ENCODE measurements around the gene RETREG3. TPM values are rescaled to one million over a fixed set of nuclear protein-coding genes. Genes with fewer than 3 reads are reported as not detected.
"Not testable (repeated sequence)": the region's sequence is repeated elsewhere in the genome, so short reads cannot be mapped to it uniquely, and the experiment has no call there.

Gene RETREG3
- total RNA-seq, 2 donors from 2014 or later = 51.5 to 55.4 TPM

DNA sequence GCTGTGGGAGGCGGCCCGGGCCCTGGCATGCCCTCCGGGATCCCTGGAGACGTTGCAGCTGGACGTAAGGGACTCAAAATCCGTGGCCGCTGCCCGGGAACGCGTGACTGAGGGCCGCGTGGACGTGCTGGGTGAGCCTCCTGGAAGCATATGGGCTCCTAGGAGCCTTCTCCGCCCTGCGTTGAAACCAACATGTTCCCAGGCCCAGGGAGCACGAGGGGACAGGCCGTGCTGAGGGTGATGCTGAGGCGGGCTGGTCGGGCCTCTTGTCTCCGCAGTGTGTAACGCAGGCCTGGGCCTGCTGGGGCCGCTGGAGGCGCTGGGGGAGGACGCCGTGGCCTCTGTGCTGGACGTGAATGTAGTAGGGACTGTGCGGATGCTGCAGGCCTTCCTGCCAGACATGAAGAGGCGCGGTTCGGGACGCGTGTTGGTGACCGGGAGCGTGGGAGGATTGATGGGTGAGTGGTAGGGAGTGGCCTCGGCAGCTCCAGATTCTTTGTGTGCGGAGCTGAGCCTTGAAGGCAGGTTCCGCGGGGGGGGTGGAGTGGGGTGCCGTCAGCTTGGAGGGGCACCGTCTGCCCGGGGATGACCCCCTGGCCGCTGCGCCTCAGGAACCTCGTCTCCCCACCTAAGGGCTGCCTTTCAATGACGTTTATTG, 55.9 kb downstream of the RETREG3 start:
- Histone ChIP-seq H3K27me3 (ENCODE audit: control insufficient read depth, insufficient read depth, low read length, poor library complexity, severe bottlenecking) (no peaks in the 10 kb centered on the region), H3K27ac (ENCODE audit: low read depth, low read length) (no peak overlapping the region), H3K4me3 (ENCODE audit: low read length) (peak overlapping the region; percentile 89), H3K9me3 (ENCODE audit: control insufficient read depth, low read length) (no peaks in the 10 kb centered on the region), H3K36me3 (ENCODE audit: control insufficient read depth, insufficient read depth, low read length) (no peaks in the 10 kb centered on the region), H3K9ac (ENCODE audit: extremely low read depth, low read length, poor library complexity, severe bottlenecking) (no peak overlapping the region), H3K4me1 (ENCODE audit: control insufficient read depth, insufficient read depth, low read length) (no peaks in the 10 kb centered on the region)
- DNase-seq = peak; percentile 88
- H3K4me1 Mint-ChIP-seq = peaks cover 17% of the 10 kb centered on the region
- H3K36me3 Mint-ChIP-seq (ENCODE audit: low read depth) = no peaks in the 10 kb centered on the region
- peak overlapping the region; percentile 78 for H3K27ac Mint-ChIP-seq
- H3K4me3 Mint-ChIP-seq = peak overlapping the region; percentile 82
- WGBS, 2 experiments (ENCODE audit: insufficient coverage in 1 of 2, insufficient read length in 1 of 2) = 89 to 93% methylated on average over 30 to 45 of the region's 45 CpGs
- no peaks in the 10 kb centered on the region for H3K27me3 Mint-ChIP-seq (ENCODE audit: insufficient read depth)
- TF ChIP-seq, protein P1, sequence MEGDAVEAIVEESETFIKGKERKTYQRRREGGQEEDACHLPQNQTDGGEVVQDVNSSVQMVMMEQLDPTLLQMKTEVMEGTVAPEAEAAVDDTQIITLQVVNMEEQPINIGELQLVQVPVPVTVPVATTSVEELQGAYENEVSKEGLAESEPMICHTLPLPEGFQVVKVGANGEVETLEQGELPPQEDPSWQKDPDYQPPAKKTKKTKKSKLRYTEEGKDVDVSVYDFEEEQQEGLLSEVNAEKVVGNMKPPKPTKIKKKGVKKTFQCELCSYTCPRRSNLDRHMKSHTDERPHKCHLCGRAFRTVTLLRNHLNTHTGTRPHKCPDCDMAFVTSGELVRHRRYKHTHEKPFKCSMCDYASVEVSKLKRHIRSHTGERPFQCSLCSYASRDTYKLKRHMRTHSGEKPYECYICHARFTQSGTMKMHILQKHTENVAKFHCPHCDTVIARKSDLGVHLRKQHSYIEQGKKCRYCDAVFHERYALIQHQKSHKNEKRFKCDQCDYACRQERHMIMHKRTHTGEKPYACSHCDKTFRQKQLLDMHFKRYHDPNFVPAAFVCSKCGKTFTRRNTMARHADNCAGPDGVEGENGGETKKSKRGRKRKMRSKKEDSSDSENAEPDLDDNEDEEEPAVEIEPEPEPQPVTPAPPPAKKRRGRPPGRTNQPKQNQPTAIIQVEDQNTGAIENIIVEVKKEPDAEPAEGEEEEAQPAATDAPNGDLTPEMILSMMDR (conservative IDR thresholded peaks at IDR 0.05) = peak; percentile 38
- no peaks in the 10 kb centered on the region for H3K9me3 Mint-ChIP-seq

- 93 to 100% methylated on average over 4 to 15 of the region's 15 CpGs for WGBS, 2 experiments (ENCODE audit: insufficient coverage in 1 of 2, insufficient read length in 1 of 2)
Measured at GRCh38 chr17:42552736-42553135, 56.4 kb downstream of the RETREG3 start, which contains the start of gene HSD17B1. HSD17B1 (plus strand) TSS chr17:42552923; CDS start chr17:42552934, 11 bp downstream.

DNA sequence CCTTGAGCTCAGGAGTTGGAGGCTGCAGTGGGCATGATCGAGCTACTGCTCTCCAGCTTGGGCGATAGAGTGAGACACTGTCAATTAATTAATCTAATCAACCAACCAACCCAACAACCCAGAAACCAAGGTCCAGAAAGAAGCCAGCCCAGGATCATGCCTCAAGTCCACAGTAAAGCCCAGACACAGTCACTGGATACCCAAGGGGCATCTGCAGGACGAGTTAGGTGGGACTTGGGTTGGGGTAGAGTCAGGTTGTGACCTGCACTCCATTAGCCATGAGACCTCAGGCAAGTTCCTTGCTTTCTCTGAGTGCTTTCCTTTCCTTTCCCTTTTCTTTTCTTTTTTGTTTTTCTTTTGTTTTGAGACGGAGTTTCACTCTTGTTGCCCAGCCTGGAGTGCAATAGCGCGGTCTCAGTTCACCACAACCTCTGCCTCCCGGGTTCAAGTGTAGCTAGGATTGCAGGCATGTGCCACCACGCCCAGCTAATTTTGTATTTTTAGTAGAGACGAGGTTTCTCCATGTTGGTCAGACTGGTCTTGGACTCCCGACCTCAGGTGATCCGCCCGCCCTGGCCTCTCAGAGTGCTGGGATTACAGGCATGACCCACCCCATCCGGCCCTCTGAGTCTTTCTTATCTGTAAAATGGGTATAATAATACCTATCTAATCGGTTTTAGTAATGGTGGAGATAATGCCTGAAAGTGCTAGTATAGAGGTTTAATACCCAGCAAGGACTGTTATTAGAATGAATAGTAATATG, 60.0 kb downstream of the RETREG3 start:
- no peaks in the 10 kb centered on the region for H3K4me1 ChIP-seq (ENCODE audit: control insufficient read depth, insufficient read depth, low read length)
- Mint-ChIP-seq H3K4me1 (peaks cover 10% of the 10 kb centered on the region), H3K36me3 (ENCODE audit: low read depth) (peaks cover 8% of the 10 kb centered on the region), H3K27ac (no peak overlapping the region), H3K4me3 (peak overlapping the region; percentile 45), H3K9me3 (no peaks in the 10 kb centered on the region), H3K27me3 (ENCODE audit: insufficient read depth) (no peaks in the 10 kb centered on the region)
- no peaks in the 10 kb centered on the region for H3K36me3 ChIP-seq (ENCODE audit: control insufficient read depth, insufficient read depth, low read length)
- no peaks in the 10 kb centered on the region for H3K9me3 ChIP-seq (ENCODE audit: control insufficient read depth, low read length)
- H3K27ac ChIP-seq (ENCODE audit: low read depth, low read length) = no peak overlapping the region
- 84 to 98% methylated on average over 7 to 13 of the region's 14 CpGs for WGBS, 2 experiments (ENCODE audit: insufficient coverage in 1 of 2, insufficient read length in 1 of 2)
- peak overlapping the region; percentile 62 for H3K4me3 ChIP-seq (ENCODE audit: low read length)
- H3K9ac ChIP-seq (ENCODE audit: extremely low read depth, low read length, poor library complexity, severe bottlenecking) = peak overlapping the region; percentile 20
- H3K27me3 ChIP-seq (ENCODE audit: control insufficient read depth, insufficient read depth, low read length, poor library complexity, severe bottlenecking) = no peaks in the 10 kb centered on the region
- TF ChIP-seq, protein P1 (conservative IDR thresholded peaks at IDR 0.05) = no peak
- no peak for DNase-seq

More at GRCh38 chr17:42552736-42553135, 56.4 kb downstream of the RETREG3 start, which contains the start of gene HSD17B1:
- Histone ChIP-seq H3K9ac (ENCODE audit: extremely low read depth, low read length, poor library complexity, severe bottlenecking) (peak within 1 kb of the TSS; percentile 74), H3K4me3 (ENCODE audit: low read length) (peak within 1 kb of the TSS; percentile 89)
- not testable (repeated sequence) for H3K36me3 ChIP-seq (ENCODE audit: control insufficient read depth, insufficient read depth, low read length); H3K27ac ChIP-seq (ENCODE audit: low read depth, low read length); H3K9me3 ChIP-seq (ENCODE audit: control insufficient read depth, low read length); H3K27me3 Mint-ChIP-seq (ENCODE audit: insufficient read depth); H3K27me3 ChIP-seq (ENCODE audit: control insufficient read depth, insufficient read depth, low read length, poor library complexity, severe bottlenecking); H3K9me3 Mint-ChIP-seq; H3K36me3 Mint-ChIP-seq (ENCODE audit: low read depth); H3K4me1 ChIP-seq (ENCODE audit: control insufficient read depth, insufficient read depth, low read length); DNase-seq
- peak within 1 kb of the TSS; percentile 82 for H3K4me3 Mint-ChIP-seq
- H3K27ac Mint-ChIP-seq = peak within 1 kb of the TSS; percentile 94
- H3K4me1 Mint-ChIP-seq = peaks cover 17% of the 10 kb centered on the region
